ENCODE results near the gene ELOB. TPM values are rescaled to one million over a fixed set of nuclear protein-coding genes. Genes with fewer than 3 reads are reported as not detected.

Gene ELOB
- total and polyA plus RNA-seq, 2 of the 8 experiments (the other 6 are each of a cell fraction or from before 2014, with no cell fraction given), result 237 to 1,357 TPM

DNA sequence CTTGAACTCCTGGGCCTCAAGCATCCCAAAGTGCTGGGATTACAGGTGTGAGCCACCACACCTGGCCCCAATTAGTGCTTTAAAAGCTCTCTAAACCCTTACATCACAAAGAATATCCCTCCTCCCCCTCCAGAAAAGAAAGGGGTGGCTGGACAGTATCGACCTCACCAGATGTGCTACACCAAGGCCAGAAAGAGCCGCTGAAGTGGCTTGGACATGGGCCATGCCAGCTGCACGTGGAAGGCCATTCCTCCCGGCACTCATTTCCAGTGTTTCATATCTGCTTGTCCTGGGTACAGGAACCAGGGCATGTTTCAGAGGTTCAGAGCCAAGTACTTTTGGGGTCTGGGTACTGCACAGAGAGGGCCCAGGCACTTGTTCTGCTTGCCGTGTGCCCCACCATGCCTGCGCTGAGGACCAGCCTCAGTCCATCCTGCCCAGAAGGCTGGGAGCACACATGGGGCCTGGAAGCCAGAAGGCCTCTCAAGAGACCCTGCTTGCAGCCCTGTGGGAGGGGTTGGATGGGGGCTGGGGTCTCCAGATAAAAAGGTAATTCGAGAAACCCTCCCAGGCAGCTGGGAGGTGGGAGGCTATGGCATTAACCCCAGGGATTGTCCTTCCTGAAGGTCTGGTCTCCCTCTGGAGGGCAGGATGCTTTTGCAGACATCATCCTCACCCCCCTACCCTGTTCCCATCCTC lies 28.2 kb downstream of the ELOB start (continued):
- TF ChIP-seq, protein P1, sequence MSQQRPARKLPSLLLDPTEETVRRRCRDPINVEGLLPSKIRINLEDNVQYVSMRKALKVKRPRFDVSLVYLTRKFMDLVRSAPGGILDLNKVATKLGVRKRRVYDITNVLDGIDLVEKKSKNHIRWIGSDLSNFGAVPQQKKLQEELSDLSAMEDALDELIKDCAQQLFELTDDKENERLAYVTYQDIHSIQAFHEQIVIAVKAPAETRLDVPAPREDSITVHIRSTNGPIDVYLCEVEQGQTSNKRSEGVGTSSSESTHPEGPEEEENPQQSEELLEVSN (IDR thresholded peaks at IDR 0.05), result no peak
- TF ChIP-seq NANOG (IDR thresholded peaks at IDR 0.05; ENCODE audit: insufficient read depth, low read depth, low read length, poor library complexity, severe bottlenecking), result no peak
- no peak for TF ChIP-seq RXRA (IDR thresholded peaks at IDR 0.05; ENCODE audit: insufficient read depth, low read depth, low read length)
- TF ChIP-seq SUZ12 (IDR thresholded peaks at IDR 0.05; ENCODE audit: low read length), result no peak
- TF ChIP-seq SIX5 (IDR thresholded peaks at IDR 0.05; ENCODE audit: low read depth, low read length), result no peak
- TF ChIP-seq CBX8 (IDR thresholded peaks at IDR 0.05; ENCODE audit: borderline replicate concordance, low read depth, low read length), result no peak
